HCT116 (cell line): Measurements from ENCODE around the gene GIT2. TPM values are rescaled to one million over a fixed set of nuclear protein-coding genes. Genes with fewer than 3 reads are reported as not detected.

Source experiments
- ATAC-seq: fragments of 200-7000 bp; cut with Tn5 transposase; 2 replicates; pipeline ENCODE4 v1.9.1; 2020; ENCODE audit warnings: mild to moderate bottlenecking, moderate library complexity
- BruUV-seq: library from RNA; stranded (reverse); fragments of 400-500 nt; replicated peaks from 2 replicates; lab custom pipeline; 2021; lab: Mats Ljungman, UMichigan
- CTCF ChIA-PET: fragments of 300-600 bp; sonication (Branson Sonifier 250); formaldehyde crosslinking; loops from one replicate; lab custom pipeline; 2021; ENCODE audit warnings: antibody characterized with exemption; lab: Charles Lee
- POLR2A ChIA-PET: fragments of 300-600, 350-600 bp; sonication (Branson Sonifier 250); formaldehyde crosslinking; loops from one replicate; lab custom pipeline; 2021; ENCODE audit warnings: antibody characterized with exemption; lab: Charles Lee
- RAD21 ChIA-PET, 2 experiments: fragments of 300-600 bp; sonication (Branson Sonifier 250); formaldehyde crosslinking; loops; one replicate each; lab custom pipeline; 2023; ENCODE audit warnings: low total read pairs in 2 of 2; ENCODE audit not compliant: uncharacterized antibody in 2 of 2, unreplicated experiment in 2 of 2, low non-redundant PET in 1 of 2; lab: Charles Lee
- DNase-seq: peaks from one replicate; pipeline ENCODE4 v3.0.0-alpha.2; 2010; ENCODE audit warnings: low read depth, low spot score
- H2AFZ ChIP-seq: fragments of 200-600 bp; shearing (Covaris generic), sonication (generic); 2 replicates; pipeline ENCODE4 v1.6.1; 2017; ENCODE audit warnings: low read depth, mixed run types, mixed read lengths, antibody characterized with exemption, low read length; ENCODE audit not compliant: poor library complexity, severe bottlenecking
- H3K27ac ChIP-seq: 2 replicates; pipeline ENCODE4 v1.5.1; 2012; ENCODE audit warnings: low read depth, low read length
- H3K27me3 ChIP-seq: fragments of 200-600 bp; sonication (generic); 2 replicates; pipeline ENCODE4 v1.6.1; 2016; ENCODE audit warnings: mixed run types, low read length, mixed read lengths; ENCODE audit not compliant: insufficient read depth
- H3K36me3 ChIP-seq, 2 experiments: fragments of 200-500 bp in 1 of 2; fragments of 200-600 bp in 1 of 2; sonication (Bioruptor generic) in 1 of 2; sonication (generic) in 1 of 2; 2 replicates each; pipeline versions ENCODE4 v1.5.1 to v1.6.1; 2014 to 2016; ENCODE audit warnings: low read length in 2 of 2, inconsistent platforms in 1 of 2, mixed read lengths in 1 of 2, mixed run types in 1 of 2; ENCODE audit not compliant: insufficient read depth in 2 of 2, control insufficient read depth in 1 of 2
- H3K4me1 ChIP-seq, 2 experiments: fragments of 200-600 bp in 1 of 2; sonication (generic) in 1 of 2; 2 replicates each; pipeline versions ENCODE4 v1.5.1 to v1.6.1; 2012 to 2017; ENCODE audit warnings: low read length in 2 of 2, inconsistent platforms in 1 of 2, mild to moderate bottlenecking in 1 of 2, mixed read lengths in 1 of 2, mixed run types in 1 of 2, moderate library complexity in 1 of 2; ENCODE audit not compliant: insufficient read depth in 2 of 2, control insufficient read depth in 1 of 2
- H3K4me2 ChIP-seq: fragments of 200-600 bp; sonication (generic); 2 replicates; pipeline ENCODE4 v1.6.1; 2017; ENCODE audit warnings: mixed run types, low read length, mixed read lengths
- H3K4me3 ChIP-seq, 2 experiments: fragments of 200-600 bp in 1 of 2; sonication (generic) in 1 of 2; replicated peaks in 1 of 2; 2 replicates each; pipeline ENCODE4 v1.5.1; 2011 to 2016; ENCODE audit warnings: low read length in 2 of 2, control low read depth in 1 of 2, low read depth in 1 of 2, mild to moderate bottlenecking in 1 of 2, mixed read lengths in 1 of 2, mixed run types in 1 of 2
- H3K79me2 ChIP-seq: fragments of 200-600 bp; sonication (generic); 2 replicates; pipeline ENCODE4 v1.6.1; 2017; ENCODE audit warnings: mild to moderate bottlenecking, mixed run types, low read length, moderate library complexity, mixed read lengths; ENCODE audit not compliant: insufficient read depth
- H3K9ac ChIP-seq: fragments of 200-600 bp; sonication (generic); 2 replicates; pipeline ENCODE4 v1.6.1; 2016; ENCODE audit warnings: low read length, mixed read lengths
- H3K9me2 ChIP-seq: fragments of 200-600 bp; sonication (generic), shearing (Covaris generic); 2 replicates; pipeline ENCODE4 v1.6.1; 2017; ENCODE audit warnings: mixed run types, mild to moderate bottlenecking, moderate library complexity; ENCODE audit not compliant: insufficient read depth
- H3K9me3 ChIP-seq, 2 experiments: fragments of 200-500 bp in 1 of 2; fragments of 200-600 bp in 1 of 2; sonication (Bioruptor generic) in 1 of 2; sonication (generic) in 1 of 2; 2 replicates each; pipeline ENCODE4 v1.6.1; 2014 to 2017; ENCODE audit warnings: low read length in 2 of 2, mixed read lengths in 2 of 2, inconsistent platforms in 1 of 2, low read depth in 1 of 2, mild to moderate bottlenecking in 1 of 2, mixed run types in 1 of 2, moderate library complexity in 1 of 2; ENCODE audit not compliant: control insufficient read depth in 1 of 2, insufficient read depth in 1 of 2
- H4K20me1 ChIP-seq: fragments of 200-600 bp; sonication (generic), shearing (Covaris generic); 2 replicates; pipeline ENCODE4 v1.6.1; 2017; ENCODE audit warnings: mixed run types, mild to moderate bottlenecking, moderate library complexity; ENCODE audit not compliant: insufficient read depth
- CBX3 ChIP-seq: IDR thresholded peaks from 2 replicates; pipeline ENCODE4 v1.6.1; 2012; ENCODE audit warnings: low read depth
- CEBPB ChIP-seq: IDR thresholded peaks from 2 replicates; pipeline ENCODE4 v1.6.1; 2012; ENCODE audit warnings: low read depth
- ELF1 ChIP-seq: IDR thresholded peaks from 2 replicates; pipeline ENCODE4 v1.6.1; 2012; ENCODE audit warnings: low read depth, borderline replicate concordance
- EZH2phosphoT487 ChIP-seq: fragments of 200-600 bp; IDR thresholded peaks from 2 replicates; pipeline ENCODE4 v1.6.1; 2018; ENCODE audit warnings: antibody characterized with exemption, borderline replicate concordance
- JUND ChIP-seq: IDR thresholded peaks from 2 replicates; pipeline ENCODE4 v1.6.1; 2012
- POLR2A ChIP-seq: IDR thresholded peaks from 2 replicates; pipeline ENCODE4 v1.7.0; 2011; ENCODE audit warnings: borderline replicate concordance; ENCODE audit not compliant: insufficient read depth, insufficient read length; ENCODE audit errors: extremely low read depth
- POLR2AphosphoS5 ChIP-seq: IDR thresholded peaks from 2 replicates; pipeline ENCODE4 v1.6.1; 2011; ENCODE audit warnings: mild to moderate bottlenecking, low read depth, low read length, moderate library complexity
- RAD21 ChIP-seq: IDR thresholded peaks from 2 replicates; pipeline ENCODE4 v1.6.1; 2012; ENCODE audit warnings: low read depth, mild to moderate bottlenecking
- SP1 ChIP-seq: IDR thresholded peaks from 2 replicates; pipeline ENCODE4 v1.6.1; 2012; ENCODE audit warnings: low read depth
- TCF7L2 ChIP-seq: IDR thresholded peaks from 2 replicates; pipeline ENCODE4 v1.7.0; 2011; ENCODE audit warnings: borderline replicate concordance, inconsistent platforms; ENCODE audit not compliant: insufficient read depth, insufficient read length; ENCODE audit errors: extremely low read depth
- ZFX ChIP-seq: fragments of 450-650 bp; IDR thresholded peaks from 2 replicates; pipeline ENCODE4 v1.6.1; 2017
- ZNF274 ChIP-seq: fragments of 200-500 bp; sonication (Bioruptor generic); IDR thresholded peaks from 2 replicates; pipeline ENCODE4 v1.6.1; 2014; ENCODE audit warnings: mild to moderate bottlenecking, low read depth, low read length, inconsistent platforms
- intact Hi-C: fragments of 100-400 bp; cut with micrococcal nuclease; formaldehyde crosslinking; loops from 2 replicates; pipeline ENCODE4 v1.10.0; 2022
- total RNA-seq: library from RNA; stranded (reverse); gene quantifications from one replicate; pipeline ENCODE4 v1.2.1, GENCODE V29; 2021; ENCODE audit not compliant: unreplicated experiment
- TF ChIP-seq, protein P1 (sequence below): IDR thresholded peaks from 2 replicates; pipeline ENCODE4 v1.6.1; 2012
- TF ChIP-seq, protein P2 (sequence below): IDR thresholded peaks from 2 replicates; pipeline ENCODE4 v1.6.1; 2012
- TF ChIP-seq, protein P3 (sequence below): IDR thresholded peaks from 2 replicates; pipeline ENCODE4 v1.6.1; 2011; ENCODE audit warnings: mild to moderate bottlenecking, low read length, moderate library complexity; ENCODE audit not compliant: insufficient replicate concordance; ENCODE audit errors: extremely low read depth
- TF ChIP-seq, protein P4 (sequence below): IDR thresholded peaks from 2 replicates; pipeline ENCODE4 v1.6.1; 2012; ENCODE audit warnings: low read depth

The GIT2 gene
- total RNA-seq, 1 experiment from 2014 or later: 21.5 TPM

DNA sequence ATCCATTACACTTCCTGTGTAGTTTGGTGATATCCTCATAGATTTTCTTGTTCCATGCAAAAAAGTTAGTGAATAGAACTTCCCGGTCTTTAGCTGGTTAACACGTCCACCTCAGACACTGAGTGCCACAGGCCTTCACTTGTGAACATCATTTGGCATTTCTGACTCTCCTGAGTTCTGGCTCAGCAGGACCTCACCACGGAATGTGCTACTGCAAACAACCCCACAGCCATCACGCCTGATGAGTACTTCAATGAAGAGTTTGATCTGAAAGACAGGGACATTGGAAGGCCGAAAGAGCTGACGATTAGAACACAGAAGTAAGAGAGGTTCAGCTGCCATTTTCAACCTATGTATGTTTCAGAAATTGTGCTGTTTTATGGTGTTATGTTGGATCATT lies 32.2 kb upstream of the GIT2 start:
- no TSS peak for BruUV-seq
- ATAC-seq (no peak), DNase-seq (no peak)
- intact Hi-C loops: no loop called here
- H3K4me3 ChIP-seq: no peak overlapping the region
- no peak overlapping the region for H3K4me2 ChIP-seq
- peaks cover 0 to 5% of the 10 kb centered on the region in 2 experiments; a peak in 2 of 4 replicates for H3K36me3 ChIP-seq
- POLR2A ChIA-PET: no interaction called here
- peaks cover 4 to 7% of the 10 kb centered on the region in 2 experiments; a peak in 2 of 4 replicates for H3K4me1 ChIP-seq
- no peaks in the 10 kb centered on the region for H3K27me3 ChIP-seq
- H3K9me2 ChIP-seq: no peaks in the 10 kb centered on the region
- H3K9ac ChIP-seq: no peak overlapping the region
- no peaks in the 10 kb centered on the region for H4K20me1 ChIP-seq
- H2AFZ ChIP-seq: no peak overlapping the region
- H3K79me2 ChIP-seq: no peaks in the 10 kb centered on the region
- RAD21 ChIA-PET: no interaction called here
- CTCF ChIA-PET: no interaction called here
- H3K9me3 ChIP-seq: no peaks in the 10 kb centered on the region
- TF ChIP-seq SP1: no peak
- TF ChIP-seq ZNF274: no peak
- no peak for TF ChIP-seq CBX3
- TF ChIP-seq ZFX: no peak
- TF ChIP-seq RAD21: no peak
- no peak for TF ChIP-seq JUND
- TF ChIP-seq TCF7L2: no peak
- H3K27ac ChIP-seq: no peak overlapping the region

DNA sequence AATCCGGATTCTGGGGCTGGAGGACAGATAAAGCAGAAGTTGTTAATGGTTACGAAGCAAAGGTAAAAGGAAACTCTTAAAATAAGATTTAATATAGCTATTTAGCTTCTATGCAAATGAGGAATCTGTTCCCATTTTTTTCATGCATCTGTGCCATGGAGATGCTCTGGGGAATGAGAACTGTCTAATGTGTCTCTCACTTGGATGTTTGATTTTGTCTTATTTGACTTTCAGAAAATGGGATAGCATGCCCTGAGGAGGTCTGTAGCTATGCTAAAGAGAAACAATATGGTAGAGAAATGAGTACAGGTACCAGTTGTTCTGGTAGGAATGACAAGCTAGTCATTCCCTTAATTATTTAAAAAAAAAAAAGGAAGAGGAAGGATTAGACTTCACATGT lies 27.9 kb upstream of the GIT2 start:
- Histone ChIP-seq H3K36me3 (peaks cover 5 to 11% of the 10 kb centered on the region in 2 experiments; a peak in 2 of 4 replicates), H3K27me3 (no peaks in the 10 kb centered on the region), H2AFZ (no peak overlapping the region), H4K20me1 (no peaks in the 10 kb centered on the region), H3K4me2 (no peak overlapping the region), H3K9me3 (no peaks in the 10 kb centered on the region), H3K9ac (no peak overlapping the region), H3K9me2 (no peaks in the 10 kb centered on the region), H3K79me2 (no peaks in the 10 kb centered on the region), H3K4me3 (no peak overlapping the region), H3K27ac (no peak overlapping the region), H3K4me1 (peaks cover 4 to 7% of the 10 kb centered on the region in 2 experiments; a peak in 2 of 4 replicates)
- ChIA-PET RAD21 (no interaction called here), CTCF (interaction anchor here (1.0 kb wide), 1 partner anchor 171 kb away, joined by 3 read pairs; no protein-coding TSS in a partner anchor), POLR2A (no interaction called here)
- intact Hi-C loops: no loop called here
- ATAC-seq: no peak
- no peak for DNase-seq
- BruUV-seq: no TSS peak
- TF ChIP-seq, protein P1, sequence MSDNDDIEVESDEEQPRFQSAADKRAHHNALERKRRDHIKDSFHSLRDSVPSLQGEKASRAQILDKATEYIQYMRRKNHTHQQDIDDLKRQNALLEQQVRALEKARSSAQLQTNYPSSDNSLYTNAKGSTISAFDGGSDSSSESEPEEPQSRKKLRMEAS: no peak
- no peak for TF ChIP-seq CEBPB
- TF ChIP-seq, protein P2, sequence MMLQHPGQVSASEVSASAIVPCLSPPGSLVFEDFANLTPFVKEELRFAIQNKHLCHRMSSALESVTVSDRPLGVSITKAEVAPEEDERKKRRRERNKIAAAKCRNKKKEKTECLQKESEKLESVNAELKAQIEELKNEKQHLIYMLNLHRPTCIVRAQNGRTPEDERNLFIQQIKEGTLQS: no peak
- TF ChIP-seq ELF1: no peak
- no peak for TF ChIP-seq POLR2AphosphoS5
- no peak for TF ChIP-seq EZH2phosphoT487
- TF ChIP-seq, protein P3, sequence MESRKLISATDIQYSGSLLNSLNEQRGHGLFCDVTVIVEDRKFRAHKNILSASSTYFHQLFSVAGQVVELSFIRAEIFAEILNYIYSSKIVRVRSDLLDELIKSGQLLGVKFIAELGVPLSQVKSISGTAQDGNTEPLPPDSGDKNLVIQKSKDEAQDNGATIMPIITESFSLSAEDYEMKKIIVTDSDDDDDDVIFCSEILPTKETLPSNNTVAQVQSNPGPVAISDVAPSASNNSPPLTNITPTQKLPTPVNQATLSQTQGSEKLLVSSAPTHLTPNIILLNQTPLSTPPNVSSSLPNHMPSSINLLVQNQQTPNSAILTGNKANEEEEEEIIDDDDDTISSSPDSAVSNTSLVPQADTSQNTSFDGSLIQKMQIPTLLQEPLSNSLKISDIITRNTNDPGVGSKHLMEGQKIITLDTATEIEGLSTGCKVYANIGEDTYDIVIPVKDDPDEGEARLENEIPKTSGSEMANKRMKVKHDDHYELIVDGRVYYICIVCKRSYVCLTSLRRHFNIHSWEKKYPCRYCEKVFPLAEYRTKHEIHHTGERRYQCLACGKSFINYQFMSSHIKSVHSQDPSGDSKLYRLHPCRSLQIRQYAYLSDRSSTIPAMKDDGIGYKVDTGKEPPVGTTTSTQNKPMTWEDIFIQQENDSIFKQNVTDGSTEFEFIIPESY: no peak
- TF ChIP-seq SP1: no peak
- no peak for TF ChIP-seq JUND
- no peak for TF ChIP-seq ZFX
- TF ChIP-seq POLR2A: no peak
- TF ChIP-seq, protein P4, sequence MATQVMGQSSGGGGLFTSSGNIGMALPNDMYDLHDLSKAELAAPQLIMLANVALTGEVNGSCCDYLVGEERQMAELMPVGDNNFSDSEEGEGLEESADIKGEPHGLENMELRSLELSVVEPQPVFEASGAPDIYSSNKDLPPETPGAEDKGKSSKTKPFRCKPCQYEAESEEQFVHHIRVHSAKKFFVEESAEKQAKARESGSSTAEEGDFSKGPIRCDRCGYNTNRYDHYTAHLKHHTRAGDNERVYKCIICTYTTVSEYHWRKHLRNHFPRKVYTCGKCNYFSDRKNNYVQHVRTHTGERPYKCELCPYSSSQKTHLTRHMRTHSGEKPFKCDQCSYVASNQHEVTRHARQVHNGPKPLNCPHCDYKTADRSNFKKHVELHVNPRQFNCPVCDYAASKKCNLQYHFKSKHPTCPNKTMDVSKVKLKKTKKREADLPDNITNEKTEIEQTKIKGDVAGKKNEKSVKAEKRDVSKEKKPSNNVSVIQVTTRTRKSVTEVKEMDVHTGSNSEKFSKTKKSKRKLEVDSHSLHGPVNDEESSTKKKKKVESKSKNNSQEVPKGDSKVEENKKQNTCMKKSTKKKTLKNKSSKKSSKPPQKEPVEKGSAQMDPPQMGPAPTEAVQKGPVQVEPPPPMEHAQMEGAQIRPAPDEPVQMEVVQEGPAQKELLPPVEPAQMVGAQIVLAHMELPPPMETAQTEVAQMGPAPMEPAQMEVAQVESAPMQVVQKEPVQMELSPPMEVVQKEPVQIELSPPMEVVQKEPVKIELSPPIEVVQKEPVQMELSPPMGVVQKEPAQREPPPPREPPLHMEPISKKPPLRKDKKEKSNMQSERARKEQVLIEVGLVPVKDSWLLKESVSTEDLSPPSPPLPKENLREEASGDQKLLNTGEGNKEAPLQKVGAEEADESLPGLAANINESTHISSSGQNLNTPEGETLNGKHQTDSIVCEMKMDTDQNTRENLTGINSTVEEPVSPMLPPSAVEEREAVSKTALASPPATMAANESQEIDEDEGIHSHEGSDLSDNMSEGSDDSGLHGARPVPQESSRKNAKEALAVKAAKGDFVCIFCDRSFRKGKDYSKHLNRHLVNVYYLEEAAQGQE: no peak
